ENCODE measurements around the gene PXMP4.
"Not testable (repeated sequence)": the region's sequence is repeated elsewhere in the genome, so short reads cannot be mapped to it uniquely, and the experiment has no call there.

The PXMP4 gene

GRCh38 chr20:33761698-33762250 lies 41.7 kb upstream of the PXMP4 start:
- in situ Hi-C loops (cut with MboI; ENCODE audit: low pct_unique_long_range_greater_than_20kb, low sequenced_read_pairs, unreplicated experiment) = no loop called here
- DNase-seq (ENCODE audit: low spot score) = no peak
- TF ChIP-seq CTCF (IDR thresholded peaks at IDR 0.05; ENCODE audit: extremely low read depth, insufficient read depth, missing control alignments) = no peak

DNA sequence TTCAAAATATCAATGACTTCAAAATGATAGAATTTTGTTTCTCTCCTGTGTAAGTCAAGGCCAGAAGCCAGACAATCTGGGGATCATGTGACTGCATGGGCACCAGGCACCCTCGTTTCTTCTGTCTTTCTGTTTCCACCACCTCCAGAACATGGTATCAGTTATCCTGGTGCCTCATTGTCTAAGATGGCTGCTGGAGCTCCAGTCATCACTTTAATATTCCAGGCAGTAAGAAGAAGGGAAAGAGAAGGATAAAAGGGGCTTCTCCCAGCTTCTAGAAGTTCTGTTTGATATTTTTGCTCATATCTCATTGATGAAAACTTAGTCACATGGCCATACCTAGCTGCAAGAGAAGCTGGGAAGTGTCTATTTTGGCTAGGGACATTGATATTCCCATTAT lies 37.3 kb upstream of the PXMP4 start:
- in situ Hi-C loops (cut with MboI; ENCODE audit: low pct_unique_long_range_greater_than_20kb, low sequenced_read_pairs, unreplicated experiment) = no loop called here

DNA sequence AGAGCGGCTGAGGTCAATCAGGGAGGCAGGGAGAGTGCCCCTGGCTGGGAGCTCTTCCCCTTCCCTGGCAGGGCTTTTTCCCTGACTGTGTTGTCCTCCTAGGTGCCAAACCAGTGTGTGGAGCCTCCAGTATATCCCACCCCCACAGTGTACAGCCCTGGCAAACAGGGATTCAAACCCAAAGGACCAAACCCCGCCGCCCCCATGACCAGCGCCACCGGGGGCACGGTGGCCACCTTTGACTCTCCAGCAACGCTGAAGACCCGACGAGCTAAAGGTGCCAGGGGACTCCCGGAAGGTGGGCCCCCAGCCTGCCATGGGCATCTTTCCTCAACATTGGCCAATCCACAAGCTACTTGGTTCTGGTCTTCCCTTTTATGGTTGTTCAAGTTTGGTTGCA lies 36.9 kb upstream of the PXMP4 start:
- in situ Hi-C loops (cut with MboI; ENCODE audit: low pct_unique_long_range_greater_than_20kb, low sequenced_read_pairs, unreplicated experiment) = no loop called here
- DNase-seq (ENCODE audit: low spot score) = no peak
- TF ChIP-seq CTCF (IDR thresholded peaks at IDR 0.05; ENCODE audit: extremely low read depth, insufficient read depth, missing control alignments) = no peak

More for the DNA sequence above, 37.3 kb upstream of the PXMP4 start:
- TF ChIP-seq CTCF (IDR thresholded peaks at IDR 0.05; ENCODE audit: extremely low read depth, insufficient read depth, missing control alignments) = no peak
- no peak for DNase-seq (ENCODE audit: low spot score)

- in situ Hi-C loops (cut with MboI; ENCODE audit: low pct_unique_long_range_greater_than_20kb, low sequenced_read_pairs, unreplicated experiment); DNase-seq (ENCODE audit: low spot score): not testable (repeated sequence)
Measured at GRCh38 chr20:33755936-33756490, 35.9 kb upstream of the PXMP4 start.

GRCh38 chr20:33753763-33754162 lies 33.7 kb upstream of the PXMP4 start:
- DNase-seq (ENCODE audit: low spot score) = no peak
- in situ Hi-C loops (cut with MboI; ENCODE audit: low pct_unique_long_range_greater_than_20kb, low sequenced_read_pairs, unreplicated experiment) = no loop called here
- TF ChIP-seq CTCF (IDR thresholded peaks at IDR 0.05; ENCODE audit: extremely low read depth, insufficient read depth, missing control alignments) = no peak

GRCh38 chr20:33753143-33753542 lies 33.0 kb upstream of the PXMP4 start:
- in situ Hi-C loops (cut with MboI; ENCODE audit: low pct_unique_long_range_greater_than_20kb, low sequenced_read_pairs, unreplicated experiment) = no loop called here
- TF ChIP-seq CTCF (IDR thresholded peaks at IDR 0.05; ENCODE audit: extremely low read depth, insufficient read depth, missing control alignments) = no peak
- no peak for DNase-seq (ENCODE audit: low spot score)

DNA sequence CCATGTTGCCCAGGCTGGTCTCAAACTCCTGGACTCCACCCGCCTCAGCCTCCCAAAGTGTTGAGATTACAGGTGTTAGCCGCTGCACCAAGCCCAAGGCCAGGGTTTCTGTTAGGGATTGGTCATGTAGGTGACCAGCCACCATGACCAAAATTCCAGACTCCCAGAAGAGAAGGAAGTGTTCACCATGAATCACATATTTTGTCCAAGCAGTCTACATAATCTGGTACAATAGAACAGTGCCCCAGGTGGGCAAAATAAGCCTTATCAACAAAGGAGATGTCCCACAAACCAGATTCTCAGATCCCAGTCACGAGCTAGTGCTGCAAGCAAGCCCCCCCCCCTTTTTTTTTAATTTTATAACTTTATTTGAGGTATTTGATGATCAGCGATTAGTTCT lies 31.7 kb upstream of the PXMP4 start:
- in situ Hi-C loops (cut with MboI; ENCODE audit: low pct_unique_long_range_greater_than_20kb, low sequenced_read_pairs, unreplicated experiment) = no loop called here
- no peak for DNase-seq (ENCODE audit: low spot score)
- no peak for TF ChIP-seq CTCF (IDR thresholded peaks at IDR 0.05; ENCODE audit: extremely low read depth, insufficient read depth, missing control alignments)

Data from GM13977 (cell line).